HepG2 (cell line): ENCODE data around the gene RBM25. TPM values are rescaled to one million over a fixed set of nuclear protein-coding genes. Genes with fewer than 3 reads are reported as not detected.

Experiments used
- ARNT ChIP-seq: fragments of 450-650 bp; IDR thresholded peaks from 2 replicates; pipeline ENCODE4 v1.6.1; 2017
- CHCHD3 ChIP-seq: sonication (generic); formaldehyde crosslinking; IDR thresholded peaks from 2 replicates; pipeline ENCODE4 v1.8.0; 2022; ENCODE audit warnings: mild to moderate bottlenecking, missing genetic modification reagents, moderate library complexity
- CHD2 ChIP-seq: IDR thresholded peaks from 2 replicates; pipeline ENCODE4 v1.6.1; 2011; ENCODE audit warnings: low read depth, low read length, improper control_type of control experiment
- HMGXB3 ChIP-seq: sonication (generic); formaldehyde crosslinking; IDR thresholded peaks from 2 replicates; pipeline ENCODE4 v1.4.0; 2020; ENCODE audit warnings: missing genetic modification reagents, borderline replicate concordance
- MAZ ChIP-seq, 2 experiments: sonication (generic) in 1 of 2; formaldehyde crosslinking in 1 of 2; IDR thresholded peaks; 2 replicates each; pipeline versions ENCODE4 v1.5.0 to v1.6.1; 2012 to 2020; ENCODE audit warnings: low read depth in 2 of 2, mild to moderate bottlenecking in 2 of 2, borderline replicate concordance in 1 of 2, improper control_type of control experiment in 1 of 2, low read length in 1 of 2, missing genetic modification reagents in 1 of 2, moderate library complexity in 1 of 2
- NONO ChIP-seq, 2 experiments: fragments of 450-650 bp in 1 of 2; sonication (generic) in 1 of 2; formaldehyde crosslinking in 1 of 2; IDR thresholded peaks in 1 of 2; conservative IDR thresholded peaks in 1 of 2; 2 replicates each; pipeline versions ENCODE4 v1.6.1 to v1.8.0; 2017 to 2022; ENCODE audit warnings: mild to moderate bottlenecking in 1 of 2, missing genetic modification reagents in 1 of 2, moderate library complexity in 1 of 2
- PLSCR1 ChIP-seq: sonication (generic); formaldehyde crosslinking; IDR thresholded peaks from 2 replicates; pipeline ENCODE4 v1.5.0; 2020; ENCODE audit warnings: missing genetic modification reagents, mild to moderate bottlenecking, borderline replicate concordance
- SAP130 ChIP-seq: IDR thresholded peaks from 2 replicates; pipeline ENCODE4 v1.6.1; 2016; ENCODE audit warnings: low read depth
- ZNF362 ChIP-seq: sonication (generic); formaldehyde crosslinking; IDR thresholded peaks from 2 replicates; pipeline ENCODE4 v1.4.0; 2020; ENCODE audit warnings: missing genetic modification reagents, mild to moderate bottlenecking, borderline replicate concordance
- ZNF556 ChIP-seq: sonication (generic); formaldehyde crosslinking; IDR thresholded peaks from 2 replicates; pipeline ENCODE4 v1.4.0; 2020; ENCODE audit warnings: mild to moderate bottlenecking, missing genetic modification reagents, borderline replicate concordance
- ZSCAN25 ChIP-seq: sonication (generic); formaldehyde crosslinking; IDR thresholded peaks from 2 replicates; pipeline ENCODE4 v1.8.0; 2022; ENCODE audit warnings: mild to moderate bottlenecking, missing genetic modification reagents
- ZSCAN30 ChIP-seq: sonication (generic); formaldehyde crosslinking; IDR thresholded peaks from 2 replicates; pipeline ENCODE4 v1.5.0; 2020; ENCODE audit warnings: mild to moderate bottlenecking, missing genetic modification reagents
- polyA plus RNA-seq, 8 experiments: library from polyadenylated mRNA; depleted of rRNA in 3 of 8; stranded (reverse) in 7 of 8; unstranded in 1 of 8; fragments of >200 nt; fragmentation: Illumina TruSeq in 4 of 8; extraction: Trizol in 4 of 8; gene quantifications; 2 replicates each; pipeline versions ENCODE4 v1.2.1 to v1.2.3, GENCODE V29; 2011 to 2016; ENCODE audit warnings: low read depth in 4 of 8, missing spikeins in 1 of 8, mixed read lengths in 1 of 8; ENCODE audit not compliant: insufficient read depth in 1 of 8
- total RNA-seq, 5 experiments: library from RNA; depleted of rRNA; stranded (reverse); fragments of >200 nt; fragmentation: Illumina TruSeq; extraction: Trizol; gene quantifications; 2 replicates each; pipeline ENCODE4 v1.2.3, GENCODE V29; 2016; ENCODE audit warnings: low read depth in 1 of 5
- TF ChIP-seq, protein P1 (sequence below): IDR thresholded peaks from 2 replicates; pipeline ENCODE4 v1.6.1; 2016; ENCODE audit warnings: low read depth, missing genetic modification reagents, missing compliant biosample characterization

RBM25 gene
- total and polyA plus RNA-seq, 2 of the 13 experiments (the other 11 are each of a cell fraction or from before 2014, with no cell fraction given), result 34.1 to 65.9 TPM

- TF ChIP-seq CHD2, result no peak
- no peak for TF ChIP-seq ZNF556
- TF ChIP-seq MAZ (IDR thresholded peaks at IDR 0.05; ENCODE audit: borderline replicate concordance, low read depth, low read length), result peak; percentile 37; the same call in 1 of the 2 replicates
- peak; percentile 74 for TF ChIP-seq MAZ (CRISPR knock-in tag; IDR thresholded peaks at IDR 0.05; ENCODE audit: low read depth)
- TF ChIP-seq, protein P1, sequence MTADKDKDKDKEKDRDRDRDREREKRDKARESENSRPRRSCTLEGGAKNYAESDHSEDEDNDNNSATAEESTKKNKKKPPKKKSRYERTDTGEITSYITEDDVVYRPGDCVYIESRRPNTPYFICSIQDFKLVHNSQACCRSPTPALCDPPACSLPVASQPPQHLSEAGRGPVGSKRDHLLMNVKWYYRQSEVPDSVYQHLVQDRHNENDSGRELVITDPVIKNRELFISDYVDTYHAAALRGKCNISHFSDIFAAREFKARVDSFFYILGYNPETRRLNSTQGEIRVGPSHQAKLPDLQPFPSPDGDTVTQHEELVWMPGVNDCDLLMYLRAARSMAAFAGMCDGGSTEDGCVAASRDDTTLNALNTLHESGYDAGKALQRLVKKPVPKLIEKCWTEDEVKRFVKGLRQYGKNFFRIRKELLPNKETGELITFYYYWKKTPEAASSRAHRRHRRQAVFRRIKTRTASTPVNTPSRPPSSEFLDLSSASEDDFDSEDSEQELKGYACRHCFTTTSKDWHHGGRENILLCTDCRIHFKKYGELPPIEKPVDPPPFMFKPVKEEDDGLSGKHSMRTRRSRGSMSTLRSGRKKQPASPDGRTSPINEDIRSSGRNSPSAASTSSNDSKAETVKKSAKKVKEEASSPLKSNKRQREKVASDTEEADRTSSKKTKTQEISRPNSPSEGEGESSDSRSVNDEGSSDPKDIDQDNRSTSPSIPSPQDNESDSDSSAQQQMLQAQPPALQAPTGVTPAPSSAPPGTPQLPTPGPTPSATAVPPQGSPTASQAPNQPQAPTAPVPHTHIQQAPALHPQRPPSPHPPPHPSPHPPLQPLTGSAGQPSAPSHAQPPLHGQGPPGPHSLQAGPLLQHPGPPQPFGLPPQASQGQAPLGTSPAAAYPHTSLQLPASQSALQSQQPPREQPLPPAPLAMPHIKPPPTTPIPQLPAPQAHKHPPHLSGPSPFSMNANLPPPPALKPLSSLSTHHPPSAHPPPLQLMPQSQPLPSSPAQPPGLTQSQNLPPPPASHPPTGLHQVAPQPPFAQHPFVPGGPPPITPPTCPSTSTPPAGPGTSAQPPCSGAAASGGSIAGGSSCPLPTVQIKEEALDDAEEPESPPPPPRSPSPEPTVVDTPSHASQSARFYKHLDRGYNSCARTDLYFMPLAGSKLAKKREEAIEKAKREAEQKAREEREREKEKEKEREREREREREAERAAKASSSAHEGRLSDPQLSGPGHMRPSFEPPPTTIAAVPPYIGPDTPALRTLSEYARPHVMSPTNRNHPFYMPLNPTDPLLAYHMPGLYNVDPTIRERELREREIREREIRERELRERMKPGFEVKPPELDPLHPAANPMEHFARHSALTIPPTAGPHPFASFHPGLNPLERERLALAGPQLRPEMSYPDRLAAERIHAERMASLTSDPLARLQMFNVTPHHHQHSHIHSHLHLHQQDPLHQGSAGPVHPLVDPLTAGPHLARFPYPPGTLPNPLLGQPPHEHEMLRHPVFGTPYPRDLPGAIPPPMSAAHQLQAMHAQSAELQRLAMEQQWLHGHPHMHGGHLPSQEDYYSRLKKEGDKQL (CRISPR knock-in tag), result no peak
- TF ChIP-seq ZSCAN30 (CRISPR knock-in tag), result no peak
- no peak for TF ChIP-seq ZSCAN25 (CRISPR knock-in tag)
- TF ChIP-seq ARNT, result no peak
- no peak for TF ChIP-seq CHCHD3
- no peak for TF ChIP-seq NONO (IDR thresholded peaks at IDR 0.05)
- TF ChIP-seq NONO (CRISPR knock-in tag; conservative IDR thresholded peaks at IDR 0.05), result peak; percentile 62
- peak; percentile 97 for TF ChIP-seq SAP130 (CRISPR knock-in tag)
- peak; percentile 89; the same call in 1 of the 2 replicates for TF ChIP-seq HMGXB3 (CRISPR knock-in tag)
- no peak for TF ChIP-seq PLSCR1
- no peak for TF ChIP-seq ZNF362
Measured at GRCh38 chr14:73058224-73058921, at the start of gene RBM25 (continued).
